H9 (cell line): ENCODE data around the gene ARHGAP26. TPM values are rescaled to one million over a fixed set of nuclear protein-coding genes. Genes with fewer than 3 reads are reported as not detected.

ENCODE experiments used
- DNase-seq: peaks from one replicate; pipeline ENCODE4 v3.0.0-alpha.2; 2017
- H2AFZ ChIP-seq: one replicate; pipeline ENCODE4 v1.6.1; 2013; ENCODE audit warnings: mild to moderate bottlenecking, low read length, control low read depth, moderate library complexity
- H2AK5ac ChIP-seq: 2 replicates; pipeline ENCODE4 v1.6.1; 2013; ENCODE audit warnings: low read length, control low read depth, mixed read lengths; ENCODE audit not compliant: insufficient read length
- H2BK120ac ChIP-seq: one replicate; pipeline ENCODE4 v1.6.1; 2013; ENCODE audit warnings: low read depth, mild to moderate bottlenecking, low read length, control low read depth, inconsistent platforms; ENCODE audit not compliant: poor library complexity, severe bottlenecking
- H2BK12ac ChIP-seq: 2 replicates; pipeline ENCODE4 v1.6.1; 2013; ENCODE audit warnings: low read length, control low read depth, mixed read lengths, low read depth; ENCODE audit not compliant: insufficient read length
- H2BK15ac ChIP-seq: 2 replicates; pipeline ENCODE4 v1.6.1; 2013; ENCODE audit warnings: low read depth, low read length, control low read depth
- H2BK20ac ChIP-seq: one replicate; pipeline ENCODE4 v1.6.1; 2013; ENCODE audit warnings: low read depth, mild to moderate bottlenecking, low read length, control low read depth, inconsistent platforms; ENCODE audit not compliant: poor library complexity, severe bottlenecking
- H2BK5ac ChIP-seq: 2 replicates; pipeline ENCODE4 v1.6.1; 2013; ENCODE audit warnings: low read length, control low read depth, mixed read lengths; ENCODE audit not compliant: insufficient read length
- H3K14ac ChIP-seq: 2 replicates; pipeline ENCODE4 v1.6.1; 2013; ENCODE audit warnings: low read length, control low read depth; ENCODE audit not compliant: insufficient read depth
- H3K18ac ChIP-seq: 2 replicates; pipeline ENCODE4 v1.6.1; 2013; ENCODE audit warnings: low read depth, mild to moderate bottlenecking, mixed read lengths, low read length, control low read depth; ENCODE audit not compliant: insufficient read length
- H3K23ac ChIP-seq: 2 replicates; pipeline ENCODE4 v1.6.1; 2013; ENCODE audit warnings: low read length, control low read depth, mixed read lengths, low read depth; ENCODE audit not compliant: insufficient read length
- H3K23me2 ChIP-seq: 2 replicates; pipeline ENCODE4 v1.6.1; 2013; ENCODE audit warnings: low read depth, mild to moderate bottlenecking, mixed read lengths, low read length, control low read depth; ENCODE audit not compliant: insufficient read length, poor library complexity, severe bottlenecking
- H3K27ac ChIP-seq: 2 replicates; pipeline ENCODE4 v1.5.1; 2013; ENCODE audit warnings: low read length, control low read depth, mixed read lengths, low read depth; ENCODE audit not compliant: insufficient read length
- H3K27me3 ChIP-seq: 2 replicates; pipeline ENCODE4 v1.6.1; 2013; ENCODE audit warnings: low read length, control low read depth, inconsistent platforms; ENCODE audit not compliant: insufficient read depth
- H3K4ac ChIP-seq: 2 replicates; pipeline ENCODE4 v1.6.1; 2013; ENCODE audit warnings: low read depth, mild to moderate bottlenecking, control low read depth, inconsistent platforms, low read length, moderate library complexity
- H3K4me1 ChIP-seq: 2 replicates; pipeline ENCODE4 v1.6.1; 2013; ENCODE audit warnings: low read length, control low read depth, inconsistent platforms; ENCODE audit not compliant: insufficient read depth
- H3K4me2 ChIP-seq: 2 replicates; pipeline ENCODE4 v1.6.1; 2013; ENCODE audit warnings: low read length, control low read depth, mixed read lengths; ENCODE audit not compliant: insufficient read length, insufficient read depth
- H3K56ac ChIP-seq: 2 replicates; pipeline ENCODE4 v1.6.1; 2013; ENCODE audit warnings: low read depth, mild to moderate bottlenecking, mixed read lengths, low read length, control low read depth; ENCODE audit not compliant: insufficient read length
- H3K79me1 ChIP-seq: 2 replicates; pipeline ENCODE4 v1.6.1; 2013; ENCODE audit warnings: low read depth, mild to moderate bottlenecking, moderate library complexity, low read length, control low read depth, inconsistent platforms; ENCODE audit not compliant: insufficient read depth, poor library complexity, severe bottlenecking
- H3K79me2 ChIP-seq: 2 replicates; pipeline ENCODE4 v1.6.1; 2013; ENCODE audit warnings: low read length, control low read depth, inconsistent platforms; ENCODE audit not compliant: insufficient read depth
- H3K9ac ChIP-seq: 2 replicates; pipeline ENCODE4 v1.6.1; 2013; ENCODE audit warnings: low read length, control low read depth, mixed read lengths; ENCODE audit not compliant: insufficient read length; ENCODE audit errors: extremely low read depth
- H3K9me3 ChIP-seq: one replicate; pipeline ENCODE4 v1.6.1; 2013; ENCODE audit warnings: low read depth, low read length, inconsistent platforms; ENCODE audit not compliant: control insufficient read depth
- H3T11ph ChIP-seq: one replicate; pipeline ENCODE4 v1.6.1; 2013; ENCODE audit warnings: mild to moderate bottlenecking, low read length, control low read depth, inconsistent platforms
- H4K20me1 ChIP-seq: one replicate; pipeline ENCODE4 v1.6.1; 2013; ENCODE audit not compliant: control insufficient read depth, insufficient read length, insufficient read depth
- H4K5ac ChIP-seq: 2 replicates; pipeline ENCODE4 v1.6.1; 2013; ENCODE audit warnings: low read depth, mild to moderate bottlenecking, mixed read lengths, low read length, control low read depth; ENCODE audit not compliant: insufficient read length
- H4K8ac ChIP-seq: replicated peaks from 2 replicates; pipeline ENCODE4 v1.6.1; 2013; ENCODE audit warnings: low read length, control low read depth, mixed read lengths, low read depth; ENCODE audit not compliant: insufficient read length
- H4K91ac ChIP-seq: 2 replicates; pipeline ENCODE4 v1.6.1; 2013; ENCODE audit warnings: low read depth, mild to moderate bottlenecking, moderate library complexity, mixed read lengths, low read length, control low read depth; ENCODE audit not compliant: insufficient read length
- H3K27ac Mint-ChIP-seq, 3 experiments: 2 replicates in 2 of 3; 3 replicates in 1 of 3; pipeline ENCODE4 v1.8.0; 2020 to 2021; ENCODE audit warnings: mixed read lengths in 3 of 3, mild to moderate bottlenecking in 1 of 3, moderate library complexity in 1 of 3
- H3K27me3 Mint-ChIP-seq: 2 replicates; pipeline ENCODE4 v1.8.0; 2021; ENCODE audit warnings: low read depth, mild to moderate bottlenecking, moderate library complexity, mixed read lengths
- H3K36me3 Mint-ChIP-seq, 3 experiments: 2 replicates in 2 of 3; 3 replicates in 1 of 3; pipeline ENCODE4 v1.8.0; 2020 to 2021; ENCODE audit warnings: low read depth in 3 of 3, mixed read lengths in 3 of 3; ENCODE audit not compliant: insufficient read depth in 1 of 3
- H3K4me1 Mint-ChIP-seq, 2 experiments: 2 replicates each; pipeline ENCODE4 v1.8.0; 2020; ENCODE audit warnings: mixed read lengths in 2 of 2
- H3K4me3 Mint-ChIP-seq, 2 experiments: 2 replicates in 1 of 2; 3 replicates in 1 of 2; pipeline ENCODE4 v1.8.0; 2020 to 2021; ENCODE audit warnings: mild to moderate bottlenecking in 2 of 2, mixed read lengths in 2 of 2, moderate library complexity in 1 of 2
- H3K9me3 Mint-ChIP-seq, 2 experiments: 2 replicates in 1 of 2; 3 replicates in 1 of 2; pipeline ENCODE4 v1.8.0; 2020; ENCODE audit warnings: mild to moderate bottlenecking in 2 of 2, mixed read lengths in 2 of 2, moderate library complexity in 1 of 2
- WGBS: extraction: QIAGEN DNeasy Blood & Tissue Kit; methylation state at CpG from one replicate; pipeline ENCODE4 v1.1.7; 2013; ENCODE audit warnings: missing lambda C conversion rate, low lambda C conversion rate, mixed read lengths; ENCODE audit not compliant: insufficient read length; ENCODE audit errors: extremely low coverage; 5-methylcytosine and 5-hydroxymethylcytosine counted together
- total RNA-seq: library from RNA; stranded (reverse); gene quantifications from 2 replicates; pipeline ENCODE4 v1.2.1, GENCODE V29; 2021
- TF ChIP-seq, protein P1 (sequence below): fragments of 200-600 bp; sonication (generic); conservative IDR thresholded peaks from 3 replicates; pipeline ENCODE4 v1.8.0; 2021; ENCODE audit warnings: antibody characterized with exemption, mild to moderate bottlenecking

Gene ARHGAP26
- total RNA-seq, 1 experiment from 2014 or later: 13.8 TPM

DNA sequence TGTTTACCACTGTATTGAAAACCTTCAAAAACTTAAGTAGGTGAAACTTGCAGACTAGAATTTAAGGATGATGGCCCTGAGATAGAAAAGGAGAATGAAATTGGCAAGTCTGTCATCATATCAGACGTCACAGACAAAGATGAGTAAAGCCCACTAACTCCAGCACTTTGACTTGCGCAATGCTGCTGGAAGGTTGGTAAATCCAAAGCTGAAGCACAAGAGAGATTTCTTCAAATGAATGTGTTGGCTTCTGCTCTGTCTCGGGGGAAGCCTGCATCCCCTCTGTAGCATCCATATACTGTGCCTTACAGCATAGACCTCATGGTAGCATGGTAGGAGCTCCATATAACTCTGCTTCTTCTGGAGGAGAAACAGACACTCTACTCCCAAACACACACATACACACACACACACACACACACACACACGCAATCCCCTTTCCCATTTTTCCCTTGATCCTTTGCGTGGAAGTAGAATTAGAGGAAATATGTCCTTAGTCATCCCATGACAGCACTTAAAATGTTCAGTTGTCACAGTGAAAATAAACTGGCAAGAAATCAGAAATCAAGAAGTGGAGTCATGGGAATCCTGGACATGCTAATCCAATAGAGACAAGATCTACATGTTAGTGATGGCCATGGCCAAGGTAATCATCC, 391.8 kb downstream of the ARHGAP26 start:
- TF ChIP-seq, protein P1, sequence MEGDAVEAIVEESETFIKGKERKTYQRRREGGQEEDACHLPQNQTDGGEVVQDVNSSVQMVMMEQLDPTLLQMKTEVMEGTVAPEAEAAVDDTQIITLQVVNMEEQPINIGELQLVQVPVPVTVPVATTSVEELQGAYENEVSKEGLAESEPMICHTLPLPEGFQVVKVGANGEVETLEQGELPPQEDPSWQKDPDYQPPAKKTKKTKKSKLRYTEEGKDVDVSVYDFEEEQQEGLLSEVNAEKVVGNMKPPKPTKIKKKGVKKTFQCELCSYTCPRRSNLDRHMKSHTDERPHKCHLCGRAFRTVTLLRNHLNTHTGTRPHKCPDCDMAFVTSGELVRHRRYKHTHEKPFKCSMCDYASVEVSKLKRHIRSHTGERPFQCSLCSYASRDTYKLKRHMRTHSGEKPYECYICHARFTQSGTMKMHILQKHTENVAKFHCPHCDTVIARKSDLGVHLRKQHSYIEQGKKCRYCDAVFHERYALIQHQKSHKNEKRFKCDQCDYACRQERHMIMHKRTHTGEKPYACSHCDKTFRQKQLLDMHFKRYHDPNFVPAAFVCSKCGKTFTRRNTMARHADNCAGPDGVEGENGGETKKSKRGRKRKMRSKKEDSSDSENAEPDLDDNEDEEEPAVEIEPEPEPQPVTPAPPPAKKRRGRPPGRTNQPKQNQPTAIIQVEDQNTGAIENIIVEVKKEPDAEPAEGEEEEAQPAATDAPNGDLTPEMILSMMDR: no peak
- Histone ChIP-seq H3K56ac (no peak overlapping the region), H4K5ac (no peak overlapping the region), H4K20me1 (no peaks in the 10 kb centered on the region), H3K23ac (no peak overlapping the region), H4K8ac (no peak overlapping the region), H3K14ac (no peak overlapping the region), H3K9me3 (no peaks in the 10 kb centered on the region), H3K79me2 (no peaks in the 10 kb centered on the region), H2BK120ac (no peak overlapping the region), H3K23me2 (no peaks in the 10 kb centered on the region), H3K79me1 (no peaks in the 10 kb centered on the region), H2BK12ac (no peak overlapping the region), H3K18ac (no peak overlapping the region), H2BK5ac (no peak overlapping the region), H2AFZ (no peak overlapping the region), H4K91ac (no peak overlapping the region), H3T11ph (no peak overlapping the region), H2BK15ac (no peak overlapping the region), H3K27me3 (no peaks in the 10 kb centered on the region), H3K27ac (no peak overlapping the region), H3K4ac (no peak overlapping the region), H3K4me1 (no peaks in the 10 kb centered on the region), H3K9ac (no peak overlapping the region), H2BK20ac (no peak overlapping the region), H3K4me2 (no peak overlapping the region), H2AK5ac (no peak overlapping the region)
- Mint-ChIP-seq H3K9me3 (no peaks in the 10 kb centered on the region), H3K27ac (no peak overlapping the region), H3K27me3 (no peaks in the 10 kb centered on the region; the same call in 1 of the 2 replicates), H3K4me1 (peaks cover 0 to 5% of the 10 kb centered on the region in 2 experiments; a peak in 3 of 4 replicates), H3K36me3 (no peaks in the 10 kb centered on the region; a peak in 2 of 7 replicates), H3K4me3 (no peak overlapping the region)
- no CpG with 5 or more reads among the region's 5 CpGs for WGBS
- no peak for DNase-seq
